Activated T-helper 17 cell treated with anti-CD3 and anti-CD28 coated beads, Interleukin-2, amount 50 U/mL, for 72 hours (primary cell): ENCODE data around the gene TMEM63C. TPM values are rescaled to one million over a fixed set of nuclear protein-coding genes. Genes with fewer than 3 reads are reported as not detected.
A peak's percentile ranks its signal among the peaks of the same experiment; 100 is the strongest.
"Not testable (repeated sequence)": the region's sequence is repeated elsewhere in the genome, so short reads cannot be mapped to it uniquely, and the experiment has no call there.

Experiments
- ATAC-seq: fragments of 150-1000 bp; cut with Tn5 transposase; replicated peaks from 2 replicates; pipeline ENCODE4 v1.10.0; 2021; ENCODE audit warnings: mild to moderate bottlenecking, moderate library complexity
- H3K27ac Mint-ChIP-seq: one replicate; pipeline ENCODE4 v1.8.0; 2022; ENCODE audit warnings: mixed read lengths
- H3K27me3 Mint-ChIP-seq: one replicate; pipeline ENCODE4 v1.8.0; 2022; ENCODE audit warnings: mixed read lengths
- H3K36me3 Mint-ChIP-seq: one replicate; pipeline ENCODE4 v1.8.0; 2022; ENCODE audit warnings: low read depth, mild to moderate bottlenecking, mixed read lengths
- H3K4me1 Mint-ChIP-seq: one replicate; pipeline ENCODE4 v1.8.0; 2022; ENCODE audit warnings: mixed read lengths
- H3K4me3 Mint-ChIP-seq: one replicate; pipeline ENCODE4 v1.8.0; 2022; ENCODE audit warnings: mild to moderate bottlenecking, mixed read lengths
- H3K9me3 Mint-ChIP-seq: one replicate; pipeline ENCODE4 v1.8.0; 2022; ENCODE audit warnings: mixed read lengths
- total RNA-seq, 2 donors: library from RNA; stranded (reverse); gene quantifications; one replicate each; pipeline ENCODE4 v1.2.3, GENCODE V29; 2022

The TMEM63C gene
- total RNA-seq, 2 donors from 2014 or later: 0.04 to 0.64 TPM

GRCh38 chr14:77148510-77149231 is 32.9 kb upstream of the TMEM63C start:
- Mint-ChIP-seq H3K4me1 (no peaks in the 10 kb centered on the region), H3K9me3 (no peaks in the 10 kb centered on the region), H3K27ac (no peak overlapping the region), H3K27me3 (peaks cover 32% of the 10 kb centered on the region), H3K4me3 (no peak overlapping the region), H3K36me3 (no peaks in the 10 kb centered on the region)
- no peak for ATAC-seq

GRCh38 chr14:77151245-77151644 is 30.4 kb upstream of the TMEM63C start:
- Mint-ChIP-seq H3K4me3 (no peak overlapping the region), H3K4me1 (no peaks in the 10 kb centered on the region), H3K9me3 (no peaks in the 10 kb centered on the region), H3K36me3 (no peaks in the 10 kb centered on the region), H3K27me3 (peaks cover 33% of the 10 kb centered on the region), H3K27ac (no peak overlapping the region)
- no peak for ATAC-seq

GRCh38 chr14:77151918-77152588 is 29.5 kb upstream of the TMEM63C start:
- Mint-ChIP-seq H3K4me3 (no peak overlapping the region), H3K36me3 (no peaks in the 10 kb centered on the region), H3K4me1 (no peaks in the 10 kb centered on the region), H3K27ac (no peak overlapping the region), H3K9me3 (no peaks in the 10 kb centered on the region), H3K27me3 (peaks cover 32% of the 10 kb centered on the region)
- ATAC-seq: peak; percentile 46

- Mint-ChIP-seq H3K27ac (no peak overlapping the region), H3K4me1 (no peaks in the 10 kb centered on the region), H3K36me3 (no peaks in the 10 kb centered on the region), H3K4me3 (no peak overlapping the region), H3K9me3 (no peaks in the 10 kb centered on the region), H3K27me3 (peaks cover 42% of the 10 kb centered on the region)
- no peak for ATAC-seq
These were observed 27.8 kb upstream of the TMEM63C start for GRCh38 chr14:77153802-77154201.

- Mint-ChIP-seq H3K36me3 (no peaks in the 10 kb centered on the region), H3K27me3 (peaks cover 42% of the 10 kb centered on the region), H3K4me3 (no peak overlapping the region), H3K4me1 (no peaks in the 10 kb centered on the region), H3K27ac (no peak overlapping the region), H3K9me3 (no peaks in the 10 kb centered on the region)
- no peak for ATAC-seq
These were observed 27.2 kb upstream of the TMEM63C start for GRCh38 chr14:77154421-77154820.

GRCh38 chr14:77155083-77155482 is 26.5 kb upstream of the TMEM63C start:
- ATAC-seq: no peak
- H3K36me3 Mint-ChIP-seq: no peaks in the 10 kb centered on the region
- H3K27ac Mint-ChIP-seq: no peak overlapping the region
- no peaks in the 10 kb centered on the region for H3K9me3 Mint-ChIP-seq
- no peak overlapping the region for H3K4me3 Mint-ChIP-seq
- H3K4me1 Mint-ChIP-seq: no peaks in the 10 kb centered on the region
- H3K27me3 Mint-ChIP-seq: peaks cover 41% of the 10 kb centered on the region

GRCh38 chr14:77157740-77158139 is 23.9 kb upstream of the TMEM63C start:
- H3K27me3 Mint-ChIP-seq: peaks cover 49% of the 10 kb centered on the region
- H3K27ac Mint-ChIP-seq: no peak overlapping the region
- ATAC-seq: no peak
- H3K4me1 Mint-ChIP-seq: no peaks in the 10 kb centered on the region
- H3K36me3 Mint-ChIP-seq: no peaks in the 10 kb centered on the region
- no peak overlapping the region for H3K4me3 Mint-ChIP-seq
- no peaks in the 10 kb centered on the region for H3K9me3 Mint-ChIP-seq

- ATAC-seq: no peak
- H3K9me3 Mint-ChIP-seq: no peaks in the 10 kb centered on the region
- H3K27me3 Mint-ChIP-seq: peaks cover 50% of the 10 kb centered on the region
- H3K36me3 Mint-ChIP-seq: no peaks in the 10 kb centered on the region
- H3K27ac Mint-ChIP-seq: no peak overlapping the region
- H3K4me3 Mint-ChIP-seq: no peak overlapping the region
- H3K4me1 Mint-ChIP-seq: no peaks in the 10 kb centered on the region
These were observed 23.3 kb upstream of the TMEM63C start for GRCh38 chr14:77158175-77158881.

GRCh38 chr14:77158882-77159255 is 22.7 kb upstream of the TMEM63C start:
- H3K4me1 Mint-ChIP-seq: no peaks in the 10 kb centered on the region
- H3K4me3 Mint-ChIP-seq: no peak overlapping the region
- H3K27ac Mint-ChIP-seq: no peak overlapping the region
- H3K27me3 Mint-ChIP-seq: peaks cover 48% of the 10 kb centered on the region
- no peaks in the 10 kb centered on the region for H3K9me3 Mint-ChIP-seq
- ATAC-seq: no peak
- no peaks in the 10 kb centered on the region for H3K36me3 Mint-ChIP-seq

- peaks cover 37% of the 10 kb centered on the region for H3K27me3 Mint-ChIP-seq
These were observed 20.6 kb upstream of the TMEM63C start for GRCh38 chr14:77161011-77161410.

GRCh38 chr14:77170045-77170444 is 11.6 kb upstream of the TMEM63C start:
- Mint-ChIP-seq H3K27ac (no peak overlapping the region), H3K4me3 (no peak overlapping the region), H3K4me1 (no peaks in the 10 kb centered on the region), H3K27me3 (peaks cover 14% of the 10 kb centered on the region), H3K9me3 (peaks cover 9% of the 10 kb centered on the region), H3K36me3 (no peaks in the 10 kb centered on the region)
- ATAC-seq: no peak

More at GRCh38 chr14:77161011-77161410, 20.6 kb upstream of the TMEM63C start:
- no peak for ATAC-seq
- H3K9me3 Mint-ChIP-seq: no peaks in the 10 kb centered on the region
- no peak overlapping the region for H3K4me3 Mint-ChIP-seq
- H3K4me1 Mint-ChIP-seq: no peaks in the 10 kb centered on the region
- H3K27ac Mint-ChIP-seq: no peak overlapping the region
- H3K36me3 Mint-ChIP-seq: no peaks in the 10 kb centered on the region

GRCh38 chr14:77172916-77173315 is 8.7 kb upstream of the TMEM63C start:
- Mint-ChIP-seq H3K4me3 (no peak overlapping the region), H3K9me3 (peaks cover 9% of the 10 kb centered on the region), H3K36me3 (no peaks in the 10 kb centered on the region), H3K27ac (no peak overlapping the region), H3K27me3 (peaks cover 11% of the 10 kb centered on the region), H3K4me1 (no peaks in the 10 kb centered on the region)
- ATAC-seq: no peak

- H3K27ac Mint-ChIP-seq, H3K4me3 Mint-ChIP-seq, H3K4me1 Mint-ChIP-seq, ATAC-seq, H3K36me3 Mint-ChIP-seq, H3K9me3 Mint-ChIP-seq: not testable (repeated sequence)
- peaks cover 11% of the 10 kb centered on the region for H3K27me3 Mint-ChIP-seq
These were observed 7.5 kb upstream of the TMEM63C start for GRCh38 chr14:77173911-77174617.

- Mint-ChIP-seq H3K27ac (no peak overlapping the region), H3K36me3 (no peaks in the 10 kb centered on the region)
- ATAC-seq: no peak
These were observed 5.8 kb upstream of the TMEM63C start for GRCh38 chr14:77175843-77176242.

More at GRCh38 chr14:77175843-77176242, 5.8 kb upstream of the TMEM63C start:
- Mint-ChIP-seq H3K4me1 (no peaks in the 10 kb centered on the region), H3K9me3 (peaks cover under 1% of the 10 kb centered on the region), H3K27me3 (peaks cover 11% of the 10 kb centered on the region), H3K4me3 (no peak overlapping the region)
